LNCAP (cell line): ENCODE measurements around the gene GALNTL6.

ENCODE experiments used
- TF ChIP-seq, protein P1 (sequence below): fragments of 450-650 bp; IDR thresholded peaks from 2 replicates; pipeline ENCODE4 v1.5.1; 2017; ENCODE audit warnings: mild to moderate bottlenecking

Gene GALNTL6

GRCh38 chr4:172105918-172106317 lies 292.7 kb downstream of the GALNTL6 start:
- TF ChIP-seq, protein P1, sequence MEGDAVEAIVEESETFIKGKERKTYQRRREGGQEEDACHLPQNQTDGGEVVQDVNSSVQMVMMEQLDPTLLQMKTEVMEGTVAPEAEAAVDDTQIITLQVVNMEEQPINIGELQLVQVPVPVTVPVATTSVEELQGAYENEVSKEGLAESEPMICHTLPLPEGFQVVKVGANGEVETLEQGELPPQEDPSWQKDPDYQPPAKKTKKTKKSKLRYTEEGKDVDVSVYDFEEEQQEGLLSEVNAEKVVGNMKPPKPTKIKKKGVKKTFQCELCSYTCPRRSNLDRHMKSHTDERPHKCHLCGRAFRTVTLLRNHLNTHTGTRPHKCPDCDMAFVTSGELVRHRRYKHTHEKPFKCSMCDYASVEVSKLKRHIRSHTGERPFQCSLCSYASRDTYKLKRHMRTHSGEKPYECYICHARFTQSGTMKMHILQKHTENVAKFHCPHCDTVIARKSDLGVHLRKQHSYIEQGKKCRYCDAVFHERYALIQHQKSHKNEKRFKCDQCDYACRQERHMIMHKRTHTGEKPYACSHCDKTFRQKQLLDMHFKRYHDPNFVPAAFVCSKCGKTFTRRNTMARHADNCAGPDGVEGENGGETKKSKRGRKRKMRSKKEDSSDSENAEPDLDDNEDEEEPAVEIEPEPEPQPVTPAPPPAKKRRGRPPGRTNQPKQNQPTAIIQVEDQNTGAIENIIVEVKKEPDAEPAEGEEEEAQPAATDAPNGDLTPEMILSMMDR, result no peak

DNA sequence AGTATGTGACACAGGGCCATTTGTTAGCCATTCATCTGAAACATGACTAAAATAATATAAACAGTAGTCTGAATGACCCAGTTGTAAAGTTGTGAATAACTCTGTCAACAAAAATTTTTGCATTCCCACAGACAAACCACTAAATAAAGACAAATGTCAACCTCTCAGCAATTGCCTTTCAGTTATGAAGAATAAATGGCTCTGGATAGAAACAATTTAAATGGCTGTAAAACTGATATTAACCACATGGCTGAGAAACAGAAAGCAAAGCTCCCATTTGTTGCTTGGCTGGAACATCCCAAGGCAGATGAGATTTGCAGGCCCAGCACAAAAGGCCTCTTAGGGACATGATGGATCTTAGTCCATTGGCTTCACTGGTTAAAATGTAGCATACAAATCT lies 296.3 kb downstream of the GALNTL6 start:
- TF ChIP-seq, protein P1, result no peak

GRCh38 chr4:172124656-172125308 lies 311.6 kb downstream of the GALNTL6 start:
- TF ChIP-seq, protein P1, result no peak

DNA sequence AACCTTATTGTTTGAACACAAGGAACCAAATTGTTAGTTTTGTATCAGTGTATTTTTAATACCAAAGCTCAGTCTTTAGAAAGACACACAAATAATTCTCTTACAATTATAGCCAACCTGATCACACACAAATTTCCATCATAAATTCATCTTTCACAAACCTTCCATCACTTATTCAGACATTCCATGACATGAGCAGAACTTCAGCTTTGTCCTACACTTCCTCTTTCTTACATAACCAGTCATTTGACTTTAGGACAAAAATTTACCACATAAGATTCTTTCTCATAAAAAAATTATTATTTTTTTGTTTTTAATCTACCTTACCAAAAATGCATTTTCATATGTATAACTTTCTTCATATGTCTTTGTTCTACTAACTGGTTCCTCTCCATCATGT lies 312.2 kb downstream of the GALNTL6 start:
- TF ChIP-seq, protein P1, result no peak

DNA sequence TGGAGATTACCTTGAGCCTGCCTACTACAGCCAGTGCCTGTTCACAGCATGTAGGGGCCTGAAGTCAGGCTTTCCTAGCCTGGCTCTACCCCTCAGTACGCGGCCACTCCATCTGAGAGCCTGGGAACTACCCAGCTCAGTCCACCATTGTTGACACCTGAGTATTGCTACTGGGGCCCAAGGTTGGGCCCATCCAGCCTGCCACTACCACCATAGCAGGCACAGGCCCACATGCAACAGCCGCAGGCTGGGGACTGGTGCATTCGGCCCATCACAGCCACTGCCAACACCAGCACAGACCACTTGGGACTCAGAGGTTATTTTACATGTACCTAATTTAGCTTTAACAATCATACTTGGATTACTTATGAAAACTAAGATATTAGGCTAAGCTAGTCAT lies 314.0 kb downstream of the GALNTL6 start:
- TF ChIP-seq, protein P1, result no peak

GRCh38 chr4:172129593-172129992 lies 316.4 kb downstream of the GALNTL6 start:
- TF ChIP-seq, protein P1, result no peak

GRCh38 chr4:172134521-172134920 lies 321.3 kb downstream of the GALNTL6 start:
- TF ChIP-seq, protein P1, result no peak

GRCh38 chr4:172141025-172141424 lies 327.8 kb downstream of the GALNTL6 start:
- TF ChIP-seq, protein P1, result no peak
